HepG2 (cell line): Measurements from ENCODE around the gene SAE1. TPM values are rescaled to one million over a fixed set of nuclear protein-coding genes. Genes with fewer than 3 reads are reported as not detected.

Experiments
- HNF4G ChIP-seq, 2 experiments: sonication (generic) in 1 of 2; formaldehyde crosslinking in 1 of 2; IDR thresholded peaks; 2 replicates each; pipeline versions ENCODE4 v1.4.0 to v1.6.1; 2011 to 2020; ENCODE audit warnings: borderline replicate concordance in 2 of 2, low read depth in 2 of 2, mild to moderate bottlenecking in 2 of 2, low read length in 1 of 2, missing genetic modification reagents in 1 of 2, moderate library complexity in 1 of 2
- MYPOP ChIP-seq: sonication (generic); formaldehyde crosslinking; IDR thresholded peaks from 2 replicates; pipeline ENCODE4 v1.8.1; 2023; ENCODE audit warnings: mild to moderate bottlenecking, moderate library complexity, missing genetic modification reagents
- PLSCR1 ChIP-seq: sonication (generic); formaldehyde crosslinking; IDR thresholded peaks from 2 replicates; pipeline ENCODE4 v1.5.0; 2020; ENCODE audit warnings: missing genetic modification reagents, mild to moderate bottlenecking, borderline replicate concordance
- RARA ChIP-seq: IDR thresholded peaks from 2 replicates; pipeline ENCODE4 v1.6.1; 2016; ENCODE audit warnings: missing genetic modification reagents, missing compliant biosample characterization
- YEATS4 ChIP-seq: sonication (generic); formaldehyde crosslinking; IDR thresholded peaks from 2 replicates; pipeline ENCODE4 v1.4.0; 2020; ENCODE audit warnings: missing genetic modification reagents, borderline replicate concordance
- ZNF12 ChIP-seq: sonication (generic); formaldehyde crosslinking; IDR thresholded peaks from 2 replicates; pipeline ENCODE4 v1.5.0; 2020; ENCODE audit warnings: missing genetic modification reagents
- ZNF510 ChIP-seq: sonication (generic); formaldehyde crosslinking; IDR thresholded peaks from 2 replicates; pipeline ENCODE4 v1.4.0; 2020; ENCODE audit warnings: low read depth, mild to moderate bottlenecking, missing genetic modification reagents
- polyA plus RNA-seq, 8 experiments: library from polyadenylated mRNA; depleted of rRNA in 3 of 8; stranded (reverse) in 7 of 8; unstranded in 1 of 8; fragments of >200 nt; fragmentation: Illumina TruSeq in 4 of 8; extraction: Trizol in 4 of 8; gene quantifications; 2 replicates each; pipeline versions ENCODE4 v1.2.1 to v1.2.3, GENCODE V29; 2011 to 2016; ENCODE audit warnings: low read depth in 4 of 8, missing spikeins in 1 of 8, mixed read lengths in 1 of 8; ENCODE audit not compliant: insufficient read depth in 1 of 8
- total RNA-seq, 5 experiments: library from RNA; depleted of rRNA; stranded (reverse); fragments of >200 nt; fragmentation: Illumina TruSeq; extraction: Trizol; gene quantifications; 2 replicates each; pipeline ENCODE4 v1.2.3, GENCODE V29; 2016; ENCODE audit warnings: low read depth in 1 of 5
- TF ChIP-seq, protein P1 (sequence below): sonication (generic); formaldehyde crosslinking; IDR thresholded peaks from 2 replicates; pipeline ENCODE4 v1.4.0; 2020; ENCODE audit warnings: missing genetic modification reagents
- TF ChIP-seq, protein P2 (sequence below): sonication (generic); formaldehyde crosslinking; IDR thresholded peaks from 2 replicates; pipeline ENCODE4 v1.5.0; 2020; ENCODE audit warnings: mild to moderate bottlenecking, missing genetic modification reagents
- TF ChIP-seq, protein P3 (sequence below): sonication (generic); formaldehyde crosslinking; IDR thresholded peaks from 2 replicates; pipeline ENCODE4 v1.8.1; 2023; ENCODE audit warnings: missing genetic modification reagents, inconsistent platforms, borderline replicate concordance
- TF ChIP-seq, protein P4 (sequence below): sonication (generic); formaldehyde crosslinking; IDR thresholded peaks from 2 replicates; pipeline ENCODE4 v1.5.1; 2020; ENCODE audit warnings: mild to moderate bottlenecking, missing genetic modification reagents, moderate library complexity
- TF ChIP-seq, protein P5 (sequence below): IDR thresholded peaks from 2 replicates; pipeline ENCODE4 v1.6.1; 2016; ENCODE audit warnings: low read depth, borderline replicate concordance
- TF ChIP-seq, protein P6 (sequence below): sonication (generic); formaldehyde crosslinking; IDR thresholded peaks from 2 replicates; pipeline ENCODE4 v1.4.0; 2020; ENCODE audit warnings: missing genetic modification reagents

SAE1 gene
- total and polyA plus RNA-seq, 2 of the 13 experiments (the other 11 are each of a cell fraction or from before 2014, with no cell fraction given), result 87.6 to 197 TPM

GRCh38 chr19:47225746-47226425, 95.3 kb downstream of the SAE1 start (continued):
- TF ChIP-seq MYPOP (CRISPR knock-in tag) (peak; percentile 77; the same call in 1 of the 2 replicates), ZNF510 (CRISPR knock-in tag) (no peak), HNF4G (IDR thresholded peaks at IDR 0.05; ENCODE audit: borderline replicate concordance, low read depth, low read length) (0 out of 2 replicates have a peak, but pooled peaks have one; percentile 11), HNF4G (CRISPR knock-in tag; IDR thresholded peaks at IDR 0.05; ENCODE audit: borderline replicate concordance, low read depth) (no peak), YEATS4 (peak; percentile 75; the same call in 1 of the 2 replicates), PLSCR1 (CRISPR knock-in tag) (no peak), RARA (0 out of 2 replicates have a peak, but pooled peaks have one; percentile 10), ZNF12 (CRISPR knock-in tag) (no peak)
- TF ChIP-seq, protein P1, sequence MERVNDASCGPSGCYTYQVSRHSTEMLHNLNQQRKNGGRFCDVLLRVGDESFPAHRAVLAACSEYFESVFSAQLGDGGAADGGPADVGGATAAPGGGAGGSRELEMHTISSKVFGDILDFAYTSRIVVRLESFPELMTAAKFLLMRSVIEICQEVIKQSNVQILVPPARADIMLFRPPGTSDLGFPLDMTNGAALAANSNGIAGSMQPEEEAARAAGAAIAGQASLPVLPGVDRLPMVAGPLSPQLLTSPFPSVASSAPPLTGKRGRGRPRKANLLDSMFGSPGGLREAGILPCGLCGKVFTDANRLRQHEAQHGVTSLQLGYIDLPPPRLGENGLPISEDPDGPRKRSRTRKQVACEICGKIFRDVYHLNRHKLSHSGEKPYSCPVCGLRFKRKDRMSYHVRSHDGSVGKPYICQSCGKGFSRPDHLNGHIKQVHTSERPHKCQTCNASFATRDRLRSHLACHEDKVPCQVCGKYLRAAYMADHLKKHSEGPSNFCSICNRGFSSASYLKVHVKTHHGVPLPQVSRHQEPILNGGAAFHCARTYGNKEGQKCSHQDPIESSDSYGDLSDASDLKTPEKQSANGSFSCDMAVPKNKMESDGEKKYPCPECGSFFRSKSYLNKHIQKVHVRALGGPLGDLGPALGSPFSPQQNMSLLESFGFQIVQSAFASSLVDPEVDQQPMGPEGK, result no peak
- TF ChIP-seq, protein P2, sequence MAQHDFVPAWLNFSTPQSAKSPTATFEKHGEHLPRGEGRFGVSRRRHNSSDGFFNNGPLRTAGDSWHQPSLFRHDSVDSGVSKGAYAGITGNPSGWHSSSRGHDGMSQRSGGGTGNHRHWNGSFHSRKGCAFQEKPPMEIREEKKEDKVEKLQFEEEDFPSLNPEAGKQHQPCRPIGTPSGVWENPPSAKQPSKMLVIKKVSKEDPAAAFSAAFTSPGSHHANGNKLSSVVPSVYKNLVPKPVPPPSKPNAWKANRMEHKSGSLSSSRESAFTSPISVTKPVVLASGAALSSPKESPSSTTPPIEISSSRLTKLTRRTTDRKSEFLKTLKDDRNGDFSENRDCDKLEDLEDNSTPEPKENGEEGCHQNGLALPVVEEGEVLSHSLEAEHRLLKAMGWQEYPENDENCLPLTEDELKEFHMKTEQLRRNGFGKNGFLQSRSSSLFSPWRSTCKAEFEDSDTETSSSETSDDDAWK (CRISPR knock-in tag), result no peak
- TF ChIP-seq, protein P3, sequence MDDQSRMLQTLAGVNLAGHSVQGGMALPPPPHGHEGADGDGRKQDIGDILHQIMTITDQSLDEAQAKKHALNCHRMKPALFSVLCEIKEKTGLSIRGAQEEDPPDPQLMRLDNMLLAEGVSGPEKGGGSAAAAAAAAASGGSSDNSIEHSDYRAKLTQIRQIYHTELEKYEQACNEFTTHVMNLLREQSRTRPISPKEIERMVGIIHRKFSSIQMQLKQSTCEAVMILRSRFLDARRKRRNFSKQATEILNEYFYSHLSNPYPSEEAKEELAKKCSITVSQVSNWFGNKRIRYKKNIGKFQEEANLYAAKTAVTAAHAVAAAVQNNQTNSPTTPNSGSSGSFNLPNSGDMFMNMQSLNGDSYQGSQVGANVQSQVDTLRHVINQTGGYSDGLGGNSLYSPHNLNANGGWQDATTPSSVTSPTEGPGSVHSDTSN (CRISPR knock-in tag), result 0 out of 2 replicates have a peak, but pooled peaks have one; percentile 39
- TF ChIP-seq, protein P4, sequence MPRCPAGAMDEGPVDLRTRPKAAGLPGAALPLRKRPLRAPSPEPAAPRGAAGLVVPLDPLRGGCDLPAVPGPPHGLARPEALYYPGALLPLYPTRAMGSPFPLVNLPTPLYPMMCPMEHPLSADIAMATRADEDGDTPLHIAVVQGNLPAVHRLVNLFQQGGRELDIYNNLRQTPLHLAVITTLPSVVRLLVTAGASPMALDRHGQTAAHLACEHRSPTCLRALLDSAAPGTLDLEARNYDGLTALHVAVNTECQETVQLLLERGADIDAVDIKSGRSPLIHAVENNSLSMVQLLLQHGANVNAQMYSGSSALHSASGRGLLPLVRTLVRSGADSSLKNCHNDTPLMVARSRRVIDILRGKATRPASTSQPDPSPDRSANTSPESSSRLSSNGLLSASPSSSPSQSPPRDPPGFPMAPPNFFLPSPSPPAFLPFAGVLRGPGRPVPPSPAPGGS (CRISPR knock-in tag), result peak; percentile 78; the same call in 1 of the 2 replicates
- TF ChIP-seq, protein P5, sequence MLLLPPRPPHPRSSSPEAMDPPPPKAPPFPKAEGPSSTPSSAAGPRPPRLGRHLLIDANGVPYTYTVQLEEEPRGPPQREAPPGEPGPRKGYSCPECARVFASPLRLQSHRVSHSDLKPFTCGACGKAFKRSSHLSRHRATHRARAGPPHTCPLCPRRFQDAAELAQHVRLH (CRISPR knock-in tag), result peak; percentile 64; the same call in 1 of the 2 replicates
- TF ChIP-seq, protein P6, sequence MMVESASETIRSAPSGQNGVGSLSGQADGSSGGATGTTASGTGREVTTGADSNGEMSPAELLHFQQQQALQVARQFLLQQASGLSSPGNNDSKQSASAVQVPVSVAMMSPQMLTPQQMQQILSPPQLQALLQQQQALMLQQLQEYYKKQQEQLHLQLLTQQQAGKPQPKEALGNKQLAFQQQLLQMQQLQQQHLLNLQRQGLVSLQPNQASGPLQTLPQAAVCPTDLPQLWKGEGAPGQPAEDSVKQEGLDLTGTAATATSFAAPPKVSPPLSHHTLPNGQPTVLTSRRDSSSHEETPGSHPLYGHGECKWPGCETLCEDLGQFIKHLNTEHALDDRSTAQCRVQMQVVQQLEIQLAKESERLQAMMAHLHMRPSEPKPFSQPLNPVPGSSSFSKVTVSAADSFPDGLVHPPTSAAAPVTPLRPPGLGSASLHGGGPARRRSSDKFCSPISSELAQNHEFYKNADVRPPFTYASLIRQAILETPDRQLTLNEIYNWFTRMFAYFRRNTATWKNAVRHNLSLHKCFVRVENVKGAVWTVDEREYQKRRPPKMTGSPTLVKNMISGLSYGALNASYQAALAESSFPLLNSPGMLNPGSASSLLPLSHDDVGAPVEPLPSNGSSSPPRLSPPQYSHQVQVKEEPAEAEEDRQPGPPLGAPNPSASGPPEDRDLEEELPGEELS (CRISPR knock-in tag), result peak; percentile 35; the same call in 1 of the 2 replicates
